T-helper 2 cell (primary cell): ENCODE measurements around the gene RNF144B.
"Not testable (repeated sequence)": the region's sequence is repeated elsewhere in the genome, so short reads cannot be mapped to it uniquely, and the experiment has no call there.

ENCODE experiments used
- DNase-seq, 5 experiments: peaks; one replicate each; pipeline versions ENCODE4 v3.0.0 to v3.0.0-alpha.2; 2012 to 2022
- total RNA-seq, 2 donors: gene quantifications; one replicate each; lab custom pipeline; 2026; lab: John Stamatoyannopoulos, UW

Gene RNF144B
- 1.9 to 3.8 reads per million in 2 donors for total RNA-seq

DNA sequence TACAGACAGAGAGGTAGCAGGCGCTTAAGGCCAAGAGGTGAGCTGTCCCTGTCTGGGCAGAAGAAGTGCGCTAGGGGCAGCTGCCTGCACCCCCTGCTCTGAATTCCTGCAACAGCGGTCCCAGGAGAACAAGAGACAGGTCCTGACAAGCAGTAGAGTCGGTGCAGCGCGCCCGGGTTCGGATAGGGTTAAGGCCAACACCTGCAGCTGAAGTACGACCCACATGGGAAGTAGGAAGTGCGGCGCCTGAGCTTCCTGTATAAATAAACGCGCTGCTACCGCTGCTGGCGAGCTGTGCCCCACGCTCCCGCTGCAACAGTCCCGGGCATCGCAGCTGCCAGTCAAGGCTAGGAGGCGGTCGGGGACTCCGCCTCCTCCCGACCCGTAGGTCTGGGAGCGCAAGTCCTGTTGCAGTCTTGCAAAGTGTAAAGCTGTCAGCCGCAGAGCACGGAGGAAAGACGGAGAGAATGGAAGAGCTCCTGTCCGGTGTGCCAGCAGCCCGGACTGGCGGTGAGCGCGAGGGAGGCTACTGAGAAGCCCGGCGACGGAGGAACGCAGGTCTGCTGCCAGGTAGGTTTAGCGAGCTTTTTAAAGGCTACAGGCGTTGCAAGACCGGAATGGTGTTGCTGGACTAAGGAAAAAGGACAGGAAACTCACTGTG lies at the start of gene RNF144B:
Gene RNF144B (plus strand): TSS at position 290 of the 661 bp plus-strand sequence. CDS start 12,185 bp downstream, outside the sequence.
- DNase-seq: peak; percentile 12 to 70 (median 29)

DNA sequence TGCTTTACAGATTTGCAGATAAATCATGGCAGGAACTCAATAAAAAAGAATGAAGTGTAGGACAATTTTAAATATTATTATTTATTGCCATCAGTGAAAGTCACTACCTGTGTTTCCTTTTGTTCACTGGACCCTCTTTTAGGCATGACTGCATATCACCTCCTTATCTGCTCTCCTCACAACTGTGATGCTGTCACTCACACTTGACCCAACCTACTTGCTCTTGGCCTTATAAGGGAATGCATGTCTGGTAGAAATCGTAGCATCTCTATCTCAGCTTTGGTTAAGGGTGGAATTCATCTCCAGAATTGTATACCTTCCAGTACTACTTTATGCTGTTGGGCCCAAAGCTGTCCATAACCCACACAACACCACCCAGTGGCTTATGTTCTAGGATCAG lies 47.6 kb upstream of the RNF144B start:
- no peak for DNase-seq

DNA sequence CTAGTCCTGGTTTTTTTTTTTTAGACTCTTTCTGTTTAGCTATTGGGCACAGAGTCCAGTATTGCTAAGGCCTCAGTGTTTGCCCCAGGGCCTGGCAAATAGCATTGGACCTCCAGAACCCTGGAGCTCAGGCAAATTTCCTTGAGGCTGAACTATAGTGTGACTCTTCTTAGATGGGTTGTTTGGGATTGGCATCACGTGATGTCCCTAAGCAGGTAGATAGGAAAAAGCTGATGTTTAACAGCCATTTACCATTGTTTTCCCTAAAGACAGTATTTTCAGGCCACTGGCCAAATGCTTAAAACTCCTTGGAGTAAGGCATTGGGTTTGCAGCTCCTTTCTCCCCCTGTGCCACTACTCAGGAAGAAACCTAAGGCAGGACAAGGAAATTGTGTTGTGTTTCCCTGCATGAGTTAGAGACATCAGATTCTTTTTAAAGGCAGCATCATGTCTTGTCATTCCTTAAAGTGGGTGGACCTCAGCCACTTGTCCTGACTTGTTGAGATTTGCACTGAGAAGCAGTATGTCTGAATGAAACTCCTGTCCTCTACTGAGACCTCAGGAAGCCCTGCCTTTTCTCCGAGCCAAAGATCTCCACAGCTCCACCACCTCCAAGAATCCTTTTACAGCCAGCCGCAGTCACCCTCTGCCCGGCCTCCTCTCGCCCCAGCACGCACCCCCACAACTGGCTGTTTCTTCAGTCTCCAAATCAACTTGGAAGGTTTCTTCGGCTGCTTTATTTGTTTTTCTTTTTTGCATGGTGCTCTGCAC lies 46.2 kb upstream of the RNF144B start:
- DNase-seq: no peak

DNA sequence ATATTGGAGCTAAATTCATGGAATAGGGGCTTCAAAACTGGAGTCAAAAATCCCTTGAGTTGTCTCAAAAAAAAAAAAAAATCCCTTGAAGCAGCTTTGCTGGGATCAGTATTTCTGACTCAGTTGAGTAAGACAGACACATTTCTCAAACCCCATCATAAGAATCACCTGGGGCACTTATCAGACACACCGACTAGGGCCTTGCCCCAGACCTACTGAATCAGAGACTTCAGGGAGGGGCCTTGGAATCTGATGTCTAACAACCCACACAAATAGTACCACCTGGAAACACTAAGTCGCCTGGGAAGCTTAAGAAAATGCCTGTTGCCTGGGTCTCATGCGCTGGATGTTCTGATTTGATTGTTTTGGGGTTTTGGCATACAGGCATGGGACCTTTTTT lies 44.9 kb upstream of the RNF144B start:
- no peak for DNase-seq

DNA sequence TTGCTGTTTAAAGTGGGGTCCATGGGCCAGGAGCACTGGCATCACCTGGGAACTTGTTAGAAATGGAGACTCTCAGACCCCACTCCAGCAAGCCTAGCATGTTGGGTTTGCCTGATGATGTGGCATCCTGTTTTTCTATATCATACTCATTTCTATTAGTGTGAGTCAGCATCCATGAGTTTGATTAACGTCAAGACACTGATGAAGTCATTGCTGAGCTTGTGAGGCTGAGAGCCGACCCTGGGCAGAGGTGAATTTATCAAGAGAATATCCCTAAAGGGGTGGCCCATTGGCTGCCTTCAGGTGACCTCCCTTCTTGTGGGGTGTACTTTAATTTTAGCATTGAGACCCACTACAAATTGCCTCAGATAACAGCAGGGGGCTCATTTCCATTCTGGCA lies 43.4 kb upstream of the RNF144B start:
- peak in 1 of 5 experiments; percentile 30 for DNase-seq

DNA sequence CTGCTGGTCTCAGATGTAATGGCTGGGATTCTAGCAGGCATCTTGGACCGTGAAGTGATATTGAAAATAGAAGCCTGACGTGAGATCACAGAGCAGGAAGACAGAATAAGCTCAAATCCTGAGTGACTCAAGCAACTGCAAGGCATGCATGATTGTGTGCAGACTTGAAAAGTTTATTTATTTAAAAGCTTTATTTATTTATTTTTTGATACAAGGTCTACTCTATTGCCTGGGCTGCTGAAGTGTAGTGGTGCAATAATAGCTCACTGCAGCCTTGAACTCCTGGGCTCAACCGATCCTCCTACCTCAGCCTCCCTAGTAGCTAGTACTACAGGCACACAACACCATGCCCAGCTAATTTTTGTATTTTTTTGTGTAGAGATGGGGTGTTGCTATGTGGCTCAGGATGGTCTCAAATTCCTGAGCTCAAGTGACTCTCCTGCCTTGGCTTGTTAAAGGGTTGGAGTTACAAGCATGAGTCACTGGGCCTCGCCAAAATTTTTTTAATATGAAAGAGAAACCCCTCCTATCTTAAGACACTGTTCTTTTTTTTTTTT lies 40.1 kb upstream of the RNF144B start:
- no peak for DNase-seq

DNA sequence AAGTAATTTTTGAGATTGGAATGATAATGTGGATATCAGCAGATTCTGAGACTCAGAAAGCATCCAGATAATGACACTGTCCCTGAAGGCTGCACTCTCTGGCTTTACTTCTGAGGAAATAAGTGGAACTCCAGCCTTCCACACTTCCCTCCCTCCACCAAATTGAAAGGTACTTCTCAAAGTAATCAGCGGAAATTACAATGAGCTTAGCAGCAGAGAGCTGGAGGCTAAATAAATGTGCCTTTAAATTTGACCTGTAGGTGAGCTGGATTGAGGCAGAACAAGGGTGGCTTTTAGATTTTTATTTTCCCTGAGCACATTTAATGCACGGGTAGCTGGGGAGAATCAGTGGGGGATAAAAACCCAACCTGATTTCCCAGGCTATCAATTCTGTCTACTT lies 39.3 kb upstream of the RNF144B start:
- DNase-seq: no peak

DNA sequence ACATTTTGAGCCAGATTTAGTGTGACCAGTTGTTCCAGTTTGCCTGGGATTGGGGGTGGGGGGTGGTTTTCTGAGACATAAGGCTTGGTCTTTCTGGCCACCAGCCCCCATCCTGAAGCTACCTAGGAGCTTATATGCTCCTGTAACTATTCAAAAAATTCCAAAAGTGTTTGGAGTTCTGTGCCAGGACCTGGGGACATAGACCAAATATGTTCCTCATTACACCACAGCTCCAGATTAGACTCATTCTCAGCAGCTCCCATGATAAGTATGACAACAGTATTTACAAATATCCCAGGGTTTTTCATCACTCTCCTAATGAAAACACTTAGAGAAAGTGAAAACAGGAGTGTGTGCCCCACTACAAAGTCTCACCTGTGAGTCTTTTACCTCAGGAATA lies 37.8 kb upstream of the RNF144B start:
- DNase-seq: no peak

DNA sequence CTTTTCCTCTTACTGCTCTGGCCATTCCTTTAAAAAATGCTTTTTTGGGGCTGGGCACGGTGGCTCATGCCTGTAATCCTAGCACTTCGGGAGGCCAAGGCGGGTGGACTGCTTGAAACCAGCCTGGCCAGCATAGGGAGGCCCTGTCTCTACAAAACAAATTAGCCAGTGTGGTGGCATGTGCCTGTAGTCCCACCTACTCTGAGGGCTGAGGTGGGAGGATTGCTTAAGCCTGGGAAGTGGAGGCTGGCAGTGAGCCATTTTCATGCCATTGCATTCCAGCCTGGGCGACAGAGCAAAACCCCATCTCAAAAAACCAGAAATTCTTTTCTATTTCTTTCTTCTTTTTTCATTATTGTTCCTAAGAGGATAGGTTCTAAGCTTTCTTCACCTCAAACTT lies 36.9 kb upstream of the RNF144B start:
- DNase-seq: no peak

DNA sequence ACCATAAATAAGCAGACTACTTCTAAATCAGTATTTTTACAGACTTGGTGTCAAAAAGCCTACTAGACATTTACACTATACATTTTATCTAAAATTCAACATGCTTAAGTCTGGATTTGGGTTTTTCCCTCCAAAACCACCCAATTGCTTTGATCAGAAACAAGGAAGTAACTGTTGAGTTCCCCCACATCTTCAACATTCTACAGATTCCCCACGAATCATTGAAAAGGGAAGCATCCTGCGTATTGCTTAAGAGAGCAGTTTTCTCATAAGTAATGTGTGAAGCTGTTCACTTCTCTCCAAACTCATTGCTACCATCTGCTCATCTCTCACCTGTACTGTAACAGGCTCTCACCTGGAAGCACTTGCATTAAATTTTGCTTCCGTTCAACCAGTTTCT lies 36.4 kb upstream of the RNF144B start:
- no peak for DNase-seq

DNA sequence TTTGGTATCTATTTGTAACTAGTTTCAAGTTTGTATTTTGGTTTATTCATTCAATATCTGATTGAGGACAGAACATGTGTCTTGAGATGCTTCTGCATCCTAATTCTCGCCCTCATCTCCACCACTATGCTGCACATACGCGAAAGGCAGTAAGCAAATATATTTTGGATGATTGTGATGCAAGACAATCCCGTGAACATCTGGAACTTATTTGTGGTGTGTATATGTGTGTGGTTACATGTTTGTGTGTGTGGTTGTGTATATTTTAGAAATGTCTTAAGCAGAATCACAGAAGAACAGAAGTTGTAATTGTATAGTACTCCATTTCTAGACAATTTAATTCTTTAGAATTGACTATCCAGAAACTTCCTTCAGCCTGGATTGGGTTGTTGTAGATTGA lies 35.1 kb upstream of the RNF144B start:
- DNase-seq: no peak

DNA sequence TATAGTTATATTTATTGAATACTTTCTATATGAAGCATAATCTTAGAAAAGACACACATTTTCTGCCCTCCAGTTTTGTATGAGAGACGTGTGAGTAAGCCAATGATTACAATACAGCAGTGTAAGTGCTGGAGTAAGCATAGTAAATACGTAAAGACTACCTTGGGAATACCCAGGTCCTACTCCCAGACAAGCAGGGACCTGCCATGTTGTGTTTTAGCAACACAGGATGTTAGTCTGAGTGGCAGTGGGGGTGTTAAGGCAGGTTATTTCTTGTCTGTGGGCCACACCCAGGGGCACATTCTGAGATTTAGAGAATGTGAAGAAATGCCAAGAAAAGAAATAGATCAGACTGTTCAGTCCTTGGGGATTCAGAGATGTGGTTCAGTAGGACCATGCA lies 34.3 kb upstream of the RNF144B start:
- DNase-seq: no peak

DNA sequence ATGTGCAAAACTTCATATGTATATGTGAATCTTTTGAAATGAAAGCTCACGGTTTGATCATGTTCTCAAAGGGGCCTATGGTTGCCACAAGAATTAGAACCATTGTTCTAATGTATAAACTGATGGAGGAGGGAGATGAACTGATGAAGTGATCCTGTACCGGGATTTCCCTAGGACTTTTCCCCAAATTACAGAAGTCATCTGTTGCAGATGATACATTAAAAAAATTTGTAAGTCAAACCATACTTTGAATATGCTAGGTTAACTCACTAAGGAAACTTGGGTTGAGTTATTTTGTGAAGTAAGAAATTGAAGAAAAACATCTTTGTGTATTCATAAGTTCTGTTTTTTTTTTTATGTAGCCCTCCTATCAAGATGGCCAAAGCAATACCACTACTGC lies 33.9 kb upstream of the RNF144B start:
- DNase-seq: no peak

DNA sequence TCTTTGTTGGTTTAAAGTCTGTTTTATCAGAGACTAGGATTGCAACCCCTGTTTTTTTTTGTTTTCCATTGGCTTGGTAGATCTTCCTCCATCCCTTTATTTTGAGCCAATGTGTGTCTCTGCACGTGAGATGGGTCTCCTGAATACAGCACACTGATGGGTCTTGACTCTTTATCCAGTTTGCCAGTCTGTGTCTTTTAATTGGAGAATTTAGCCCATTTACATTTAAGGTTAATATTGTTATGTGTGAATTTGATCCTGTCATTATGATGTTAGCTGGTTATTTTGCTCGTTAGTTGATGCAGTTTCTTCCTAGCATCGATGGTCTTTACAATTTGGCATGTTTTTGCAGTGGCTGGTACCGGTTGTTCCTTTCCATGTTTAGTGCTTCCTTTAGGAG lies 29.6 kb upstream of the RNF144B start:
- DNase-seq: not testable (repeated sequence)

DNA sequence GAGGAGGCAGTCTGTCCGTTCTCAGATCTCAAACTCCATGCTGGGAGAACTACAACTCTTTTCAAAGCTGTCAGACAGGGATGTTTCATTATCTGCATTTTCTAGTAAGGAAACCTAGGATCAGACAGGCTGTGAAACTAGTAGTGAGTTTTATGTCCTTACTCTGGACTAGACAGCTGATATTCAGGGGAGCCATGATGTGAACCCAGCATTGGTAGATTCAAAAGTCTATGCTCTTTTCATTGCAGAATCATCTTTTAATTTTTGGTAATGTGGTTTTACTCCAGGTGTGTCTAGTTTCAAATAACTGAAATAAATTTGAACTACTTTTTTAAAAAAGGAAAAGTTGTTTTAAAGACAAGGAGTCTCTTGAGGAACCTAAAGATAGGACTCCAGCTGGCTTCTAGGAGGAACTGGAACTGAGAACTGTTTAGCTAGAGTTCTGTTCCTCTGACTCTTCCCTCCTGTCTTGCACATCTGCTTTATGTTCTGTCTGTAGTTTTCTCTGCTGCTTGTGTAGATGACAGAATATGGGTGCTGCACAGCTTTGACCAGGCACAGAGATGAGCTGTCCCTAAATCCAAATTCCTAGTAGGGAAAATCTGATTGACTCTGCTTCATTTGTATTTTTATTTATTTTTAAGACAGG lies 27.8 kb upstream of the RNF144B start:
- no peak for DNase-seq

DNA sequence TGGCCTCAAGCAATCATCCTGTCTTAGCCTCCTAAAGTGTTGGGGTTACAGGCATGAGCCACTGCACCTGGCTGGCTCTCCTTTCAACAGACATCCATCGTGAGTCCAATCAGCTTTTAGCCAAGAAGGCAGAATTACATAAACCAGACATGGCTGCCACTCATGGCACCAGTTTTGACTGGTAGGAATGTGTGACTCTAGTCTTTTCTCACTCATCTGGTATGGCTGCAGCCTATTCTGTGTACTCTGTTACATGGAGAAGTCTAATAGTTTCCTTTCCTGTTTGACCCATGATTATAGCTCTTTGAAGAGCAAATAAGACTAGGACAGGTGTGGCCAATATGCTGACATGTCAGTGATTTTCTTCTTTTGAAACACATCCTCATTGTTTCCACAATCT lies 27.0 kb upstream of the RNF144B start:
- no peak for DNase-seq

DNA sequence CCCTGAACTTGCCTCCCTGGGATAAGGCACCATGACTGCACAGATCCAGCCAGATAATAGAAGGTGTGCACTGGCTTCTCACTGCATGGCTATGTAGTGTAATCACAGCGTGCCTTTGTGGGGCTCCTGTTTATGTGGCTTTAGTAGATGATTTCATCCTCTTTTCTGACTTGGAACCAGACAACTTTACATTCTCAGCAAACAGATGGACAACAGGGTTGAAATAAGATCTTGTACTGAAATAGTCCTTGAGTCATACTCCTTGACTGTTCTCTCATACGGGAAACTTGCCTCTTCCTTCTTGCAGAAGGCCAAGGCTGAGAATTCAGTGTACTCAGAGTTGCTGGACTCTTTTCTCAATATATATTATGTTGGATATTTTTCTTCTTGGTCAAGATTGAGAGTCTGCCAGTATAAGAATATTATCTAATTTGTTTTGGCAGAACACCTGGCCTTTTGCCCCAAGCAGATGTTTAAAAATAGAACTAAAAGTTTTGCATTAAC lies 25.0 kb upstream of the RNF144B start:
- no peak for DNase-seq

DNA sequence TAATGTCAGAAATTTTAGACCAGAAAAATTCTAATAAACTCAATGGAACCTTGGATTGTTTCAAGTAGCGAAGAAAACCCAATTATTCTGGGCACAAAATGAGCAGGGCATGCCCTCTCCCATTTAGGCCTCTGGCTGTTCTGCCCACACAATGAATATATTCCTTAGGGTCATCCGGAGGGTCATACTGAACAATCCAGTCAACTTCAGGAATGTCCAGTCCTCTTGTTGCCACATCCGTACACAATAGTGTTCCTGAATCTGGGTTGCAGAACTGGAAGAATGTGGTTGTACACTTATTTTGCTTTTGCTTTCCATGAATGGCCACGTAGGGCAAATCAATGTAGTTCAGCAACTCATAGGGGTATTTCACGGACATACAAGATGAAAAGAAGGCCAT lies 23.4 kb upstream of the RNF144B start:
- no peak for DNase-seq

DNA sequence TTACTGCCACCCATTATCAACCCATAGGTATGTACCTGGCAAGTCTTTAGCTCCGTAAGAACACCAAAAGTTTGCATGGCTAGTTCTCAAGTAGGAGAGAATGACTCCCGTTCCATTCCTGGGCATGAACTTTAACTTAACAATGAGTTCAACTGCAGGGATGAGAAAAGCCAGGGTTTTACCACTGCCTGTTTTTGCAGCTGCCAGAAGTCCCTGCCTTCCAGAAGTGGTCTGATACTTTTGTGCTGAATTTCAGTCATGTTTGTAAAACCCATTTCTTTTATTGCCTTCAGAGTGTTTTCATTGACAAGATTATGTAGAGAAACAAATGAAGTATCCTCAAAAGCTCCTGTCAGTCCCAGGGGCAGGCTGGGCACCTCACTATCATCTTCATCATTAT lies 22.6 kb upstream of the RNF144B start:
- DNase-seq: not testable (repeated sequence)

DNA sequence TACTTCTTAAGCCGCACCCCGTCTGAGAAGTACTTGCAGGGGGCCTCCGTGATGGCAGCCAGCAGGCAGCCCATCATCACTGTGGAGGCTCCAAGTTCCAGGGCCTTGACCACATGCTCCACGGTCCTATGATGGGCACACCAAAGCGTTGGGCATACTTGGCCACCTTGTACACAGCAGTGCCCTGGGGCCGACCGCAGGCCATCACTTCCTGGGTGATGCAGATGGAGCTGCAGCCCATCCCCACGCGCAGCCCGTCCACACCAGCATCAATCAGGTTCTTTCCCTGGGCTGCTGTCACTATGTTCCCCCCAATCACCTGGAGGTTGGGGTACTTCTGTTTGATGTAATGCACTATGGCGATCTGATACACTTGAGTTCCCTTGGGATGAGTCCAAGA lies 19.8 kb upstream of the RNF144B start:
- no peak for DNase-seq

DNA sequence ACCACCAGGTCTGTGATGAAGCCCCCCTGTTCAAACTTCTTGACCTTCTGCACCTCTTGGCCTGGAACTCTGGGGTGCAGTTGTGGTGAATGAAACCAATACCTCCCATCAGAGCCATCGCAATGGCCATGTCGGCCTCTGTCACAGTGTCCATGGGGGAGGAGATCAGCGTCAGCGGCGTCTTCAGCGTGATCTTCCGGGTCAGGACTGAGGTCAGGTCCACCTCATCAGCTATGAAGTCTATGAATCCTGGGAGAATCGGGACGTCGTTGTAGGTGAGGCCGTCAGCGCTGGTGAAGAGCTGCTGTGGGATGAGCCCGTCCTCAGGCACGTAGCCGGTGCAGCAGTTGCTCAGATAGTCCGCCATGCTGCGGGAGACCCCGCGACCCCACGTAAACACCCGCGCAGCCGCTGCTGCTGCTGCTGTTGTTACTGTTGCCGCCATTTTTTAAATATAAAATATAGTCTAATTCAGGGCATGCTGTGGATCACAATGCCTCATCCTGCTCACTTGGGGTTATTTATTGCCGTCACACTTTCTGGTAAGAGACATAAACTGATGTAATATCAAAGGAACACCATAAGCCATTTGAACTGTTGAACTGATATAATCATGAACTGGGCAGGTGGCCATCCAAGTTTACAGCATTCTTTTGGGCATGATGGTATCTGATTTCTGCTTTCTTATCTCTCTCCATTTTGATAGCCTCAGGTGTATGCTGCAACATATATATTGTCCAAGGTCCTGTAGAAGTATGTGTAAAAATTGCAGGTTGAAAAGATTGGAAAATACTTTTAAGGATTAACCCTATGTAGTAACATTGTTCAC lies 18.7 kb upstream of the RNF144B start:
- DNase-seq: no peak

DNA sequence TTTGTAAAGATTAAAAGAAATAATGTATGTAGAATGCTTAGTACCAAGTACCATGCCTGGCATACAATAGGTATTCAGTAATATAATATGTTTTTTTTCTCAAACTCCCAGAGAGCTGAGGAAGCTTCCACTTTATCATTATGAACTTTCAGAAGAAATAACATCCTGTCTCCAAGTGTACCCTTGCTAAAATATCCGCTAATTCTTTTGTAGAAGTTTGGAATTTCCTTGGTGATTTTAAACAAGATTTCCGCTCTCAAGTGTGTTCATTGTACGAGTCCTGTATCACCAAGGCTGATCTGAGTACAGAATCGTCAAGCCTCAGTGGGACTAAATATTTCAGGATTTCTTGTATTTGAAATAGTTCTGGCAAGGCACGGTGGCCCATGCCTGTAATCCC lies 16.1 kb upstream of the RNF144B start:
- DNase-seq: no peak
